GM12874 (cell line): ENCODE data around the gene TNRC6C.

Source experiments
- CTCF ChIP-seq: IDR thresholded peaks from 2 replicates; pipeline ENCODE4 v1.5.1; 2011; ENCODE audit warnings: low read depth, mild to moderate bottlenecking, control low read depth, low read length, moderate library complexity; ENCODE audit not compliant: insufficient read depth

Gene TNRC6C

GRCh38 chr17:78133971-78134898 lies 175.7 kb downstream of the TNRC6C start:
- TF ChIP-seq CTCF = peak; percentile 81

- TF ChIP-seq CTCF = no peak
These were observed 176.4 kb downstream of the TNRC6C start for GRCh38 chr17:78134899-78135385.

- TF ChIP-seq CTCF = no peak
These were observed 177.5 kb downstream of the TNRC6C start for GRCh38 chr17:78135858-78136500.

- peak; percentile 81 for TF ChIP-seq CTCF
These were observed 179.1 kb downstream of the TNRC6C start for GRCh38 chr17:78137392-78138203.

- TF ChIP-seq CTCF = no peak
These were observed 179.9 kb downstream of the TNRC6C start for GRCh38 chr17:78138204-78139060.

GRCh38 chr17:78140169-78141051 lies 181.9 kb downstream of the TNRC6C start:
- TF ChIP-seq CTCF = no peak
